Natural killer cell (primary cell): Measurements from ENCODE around the gene ONECUT3. TPM values are rescaled to one million over a fixed set of nuclear protein-coding genes. Genes with fewer than 3 reads are reported as not detected.

ENCODE experiments used
- ATAC-seq, 3 donors: fragments of 150-1000 bp in 2 of 3; fragments of 200-7000 bp in 1 of 3; cut with Tn5 transposase; 1 replicate in 1 of 3; 2 replicates in 2 of 3; pipeline ENCODE4 v1.10.0; 2021; ENCODE audit warnings: mild to moderate bottlenecking in 2 of 3, moderate library complexity in 2 of 3
- DNase-seq, 2 donors: peaks; one replicate each; pipeline versions ENCODE4 v3.0.0 to v3.0.0-alpha.2; 2013 to 2021; ENCODE audit warnings: mixed read lengths in 1 of 2
- H3K27ac ChIP-seq: one replicate; pipeline ENCODE4 v1.5.1; 2013; ENCODE audit warnings: mild to moderate bottlenecking, low read length
- H3K27me3 ChIP-seq: one replicate; pipeline ENCODE4 v1.6.1; 2013; ENCODE audit warnings: low read length; ENCODE audit not compliant: control insufficient read depth, insufficient read depth
- H3K36me3 ChIP-seq: one replicate; pipeline ENCODE4 v1.6.1; 2013; ENCODE audit warnings: low read length; ENCODE audit not compliant: control insufficient read depth, insufficient read depth
- H3K4me1 ChIP-seq: one replicate; pipeline ENCODE4 v1.6.1; 2013; ENCODE audit warnings: low read length; ENCODE audit not compliant: control insufficient read depth, insufficient read depth
- H3K4me3 ChIP-seq: one replicate; pipeline ENCODE4 v1.5.1; 2013; ENCODE audit warnings: low read length
- H3K9me3 ChIP-seq: one replicate; pipeline ENCODE4 v1.6.1; 2013; ENCODE audit warnings: low read length; ENCODE audit not compliant: control insufficient read depth, insufficient read depth
- H3K27ac Mint-ChIP-seq, 2 donors: one replicate each; pipeline ENCODE4 v1.8.0; 2022; ENCODE audit warnings: mild to moderate bottlenecking in 2 of 2, mixed read lengths in 2 of 2, moderate library complexity in 1 of 2
- H3K27me3 Mint-ChIP-seq, 2 donors: one replicate each; pipeline ENCODE4 v1.8.0; 2022; ENCODE audit warnings: low read depth in 2 of 2, mixed read lengths in 2 of 2
- H3K36me3 Mint-ChIP-seq: one replicate; pipeline ENCODE4 v1.8.0; 2022; ENCODE audit warnings: mixed read lengths
- H3K4me1 Mint-ChIP-seq, 2 donors: one replicate each; pipeline ENCODE4 v1.8.0; 2022; ENCODE audit warnings: mixed read lengths in 2 of 2
- H3K4me3 Mint-ChIP-seq: one replicate; pipeline ENCODE4 v1.8.0; 2022; ENCODE audit warnings: mild to moderate bottlenecking, moderate library complexity, mixed read lengths
- H3K9me3 Mint-ChIP-seq, 2 donors: one replicate each; pipeline ENCODE4 v1.8.0; 2022; ENCODE audit warnings: mixed read lengths in 2 of 2
- CTCF ChIP-seq: fragments of 200-600 bp; IDR thresholded peaks from one replicate; pipeline ENCODE4 v1.8.0; 2022; ENCODE audit warnings: antibody characterized with exemption
- WGBS: methylation state at CpG from one replicate; pipeline ENCODE4 v1.1.7; 2013; ENCODE audit warnings: missing lambda C conversion rate; ENCODE audit not compliant: insufficient coverage; 5-methylcytosine and 5-hydroxymethylcytosine counted together
- intact Hi-C: fragments of 100-400 bp; cut with micrococcal nuclease; formaldehyde crosslinking; loops from one replicate; pipeline ENCODE4 v1.14.2; 2022
- total RNA-seq, 4 donors: library from RNA; stranded (reverse); fragments of 120-200 nt in 1 of 4; gene quantifications; one replicate each; pipeline versions ENCODE4 v1.2.3 to v1.2.4, GENCODE V29; 2013 to 2022

ONECUT3 gene
- total RNA-seq, 3 donors from 2014 or later (not counting 1 experiment from before 2014, with no cell fraction given) = not detected

- H3K27ac Mint-ChIP-seq = no peak overlapping the region
- Histone ChIP-seq H3K4me3 (no peak overlapping the region), H3K4me1 (peaks cover 9% of the 10 kb centered on the region), H3K27me3 (peaks cover 45% of the 10 kb centered on the region), H3K27ac (no peak overlapping the region), H3K9me3 (peaks cover 12% of the 10 kb centered on the region), H3K36me3 (no peaks in the 10 kb centered on the region)
- H3K9me3 Mint-ChIP-seq = peaks cover 2 to 4% of the 10 kb centered on the region in 2 donors
- peaks cover 0 to 6% of the 10 kb centered on the region in 2 donors for H3K4me1 Mint-ChIP-seq
- TF ChIP-seq CTCF = no peak
- ATAC-seq = no peak
- no peak for DNase-seq
- H3K36me3 Mint-ChIP-seq = peaks cover 10% of the 10 kb centered on the region
- H3K4me3 Mint-ChIP-seq = no peak overlapping the region
- WGBS = 98% methylated on average over 3 of the region's 4 CpGs
- peaks cover 47 to 57% of the 10 kb centered on the region in 2 donors for H3K27me3 Mint-ChIP-seq
- intact Hi-C loops = no loop called here
These were observed 17.7 kb downstream of the ONECUT3 start for GRCh38 chr19:1770866-1771576.

- peaks cover 2 to 4% of the 10 kb centered on the region in 2 donors for H3K9me3 Mint-ChIP-seq
- WGBS = 70% methylated on average over 8 of the region's 8 CpGs
- DNase-seq (no peak), ATAC-seq (no peak)
- no peak for TF ChIP-seq CTCF
- no peak overlapping the region for H3K4me3 Mint-ChIP-seq
- Histone ChIP-seq H3K9me3 (peaks cover 12% of the 10 kb centered on the region), H3K27ac (no peak overlapping the region), H3K4me1 (no peaks in the 10 kb centered on the region), H3K36me3 (no peaks in the 10 kb centered on the region), H3K27me3 (peaks cover 32% of the 10 kb centered on the region), H3K4me3 (no peak overlapping the region)
- intact Hi-C loops = no loop called here
- H3K4me1 Mint-ChIP-seq = no peaks in the 10 kb centered on the region
- H3K36me3 Mint-ChIP-seq = peaks cover 10% of the 10 kb centered on the region
- H3K27me3 Mint-ChIP-seq = peaks cover 58 to 59% of the 10 kb centered on the region in 2 donors
- no peak overlapping the region for H3K27ac Mint-ChIP-seq
These were observed 19.9 kb downstream of the ONECUT3 start for GRCh38 chr19:1773184-1773583.

GRCh38 chr19:1774989-1775772 is 21.9 kb downstream of the ONECUT3 start:
- Mint-ChIP-seq H3K9me3 (peaks cover 2 to 4% of the 10 kb centered on the region in 2 donors), H3K4me1 (no peaks in the 10 kb centered on the region), H3K27me3 (peaks cover 59 to 60% of the 10 kb centered on the region in 2 donors), H3K4me3 (no peak overlapping the region), H3K27ac (no peak overlapping the region), H3K36me3 (peaks cover 10% of the 10 kb centered on the region)
- ATAC-seq (no peak), DNase-seq (no peak)
- 16% methylated on average over 54 of the region's 59 CpGs for WGBS
- H3K9me3 ChIP-seq = peaks cover 12% of the 10 kb centered on the region
- H3K27ac ChIP-seq = no peak overlapping the region
- TF ChIP-seq CTCF = peak; percentile 36
- no peak overlapping the region for H3K4me3 ChIP-seq
- intact Hi-C loops = no loop called here
- no peaks in the 10 kb centered on the region for H3K4me1 ChIP-seq
- H3K36me3 ChIP-seq = no peaks in the 10 kb centered on the region
- H3K27me3 ChIP-seq = peaks cover 29% of the 10 kb centered on the region
